ENCODE measurements around the gene CTU1.

The CTU1 gene

DNA sequence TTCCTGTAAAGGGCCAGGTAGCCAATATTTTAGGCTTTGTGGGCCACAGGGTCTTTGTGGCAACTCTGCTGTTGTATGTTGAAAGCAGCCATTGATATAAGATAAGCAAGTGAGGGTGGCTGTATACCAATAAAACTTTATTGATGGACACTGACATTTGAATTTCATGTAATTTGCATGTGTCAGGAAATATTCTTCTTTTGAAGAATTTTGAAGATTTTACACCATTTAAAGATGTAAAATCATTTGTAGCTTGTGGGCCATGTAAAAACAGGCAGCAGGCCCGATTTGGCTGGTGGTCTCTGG is 2.4 kb upstream of the CTU1 start:
- no peak for DNase-seq (ENCODE audit: low spot score in 2 of 2)
- Histone ChIP-seq H3K27me3 (ENCODE audit: low read depth) (peaks cover 20% of the 10 kb centered on the region), H3K9me3 (no peaks in the 10 kb centered on the region), H3K4me1 (peaks cover 9% of the 10 kb centered on the region), H3K36me3 (replicated peaks) (no peaks in the 10 kb centered on the region), H3K4me3 (no peak overlapping the region)
- in situ Hi-C loops (cut with MboI; ENCODE audit: low sequenced_read_pairs), result no loop called here

DNA sequence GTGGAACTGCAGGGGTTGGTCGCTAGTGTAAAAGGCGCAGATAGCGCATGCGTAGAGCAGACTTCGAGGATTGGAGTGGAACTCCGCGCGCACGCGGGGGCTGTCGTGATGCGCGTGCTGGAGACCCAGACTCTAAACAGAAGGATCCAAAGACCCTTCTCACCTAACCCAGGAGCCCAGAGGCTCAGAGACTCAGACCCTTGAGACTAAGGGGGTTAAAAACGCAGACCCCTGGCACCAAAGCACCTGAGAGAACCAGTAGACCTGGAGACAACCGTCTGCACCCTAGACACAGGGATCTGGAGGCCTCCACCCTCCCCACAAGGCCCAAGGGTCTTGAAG is 567 bp upstream of the CTU1 start:
- Histone ChIP-seq H3K36me3 (replicated peaks) (no peaks in the 10 kb centered on the region), H3K27me3 (ENCODE audit: low read depth) (peaks cover 16% of the 10 kb centered on the region), H3K4me1 (peaks cover 9% of the 10 kb centered on the region), H3K9me3 (no peaks in the 10 kb centered on the region), H3K4me3 (peak overlapping the region; percentile 86)
- no peak for DNase-seq (ENCODE audit: low spot score in 2 of 2)
- in situ Hi-C loops (cut with MboI; ENCODE audit: low sequenced_read_pairs), result no loop called here

DNA sequence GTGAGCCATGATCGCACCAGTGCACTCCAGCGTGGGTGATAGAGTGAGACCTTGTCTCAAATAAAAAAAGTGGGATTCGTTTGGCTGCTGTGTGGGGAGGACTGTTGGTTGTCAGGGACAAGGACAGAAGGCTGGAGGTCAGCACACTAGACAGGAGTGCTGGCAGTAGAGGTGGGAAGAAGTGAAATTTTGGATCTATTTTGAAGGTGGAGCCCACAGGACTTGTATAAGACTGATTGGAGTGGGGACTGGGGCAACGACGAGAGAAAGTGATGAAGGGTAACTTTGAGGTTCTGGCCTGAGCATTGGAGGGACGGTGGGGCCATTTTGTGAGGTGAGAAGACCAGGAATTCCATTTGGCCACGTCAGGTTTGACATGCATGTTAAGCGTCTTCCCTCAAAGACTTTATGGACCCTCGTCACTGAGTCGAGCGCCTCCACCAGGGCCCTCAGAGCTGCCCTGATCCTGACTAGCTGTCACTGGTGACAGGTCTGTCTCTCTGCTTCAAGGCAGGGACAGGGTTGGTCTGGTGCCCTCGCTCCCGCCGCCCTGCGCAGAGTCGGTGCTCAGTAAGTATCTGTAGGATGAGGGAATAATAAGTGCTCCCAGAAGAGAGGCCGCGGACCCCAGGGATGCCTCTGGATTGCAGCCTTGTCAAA is 673 bp downstream of the CTU1 start:
- Histone ChIP-seq H3K4me1 (peaks cover 9% of the 10 kb centered on the region), H3K27me3 (ENCODE audit: low read depth) (peaks cover 12% of the 10 kb centered on the region), H3K9me3 (no peaks in the 10 kb centered on the region), H3K36me3 (replicated peaks) (peaks cover 9% of the 10 kb centered on the region), H3K4me3 (peak overlapping the region; percentile 86)
- in situ Hi-C loops (cut with MboI; ENCODE audit: low sequenced_read_pairs), result no loop called here
- no peak for DNase-seq (ENCODE audit: low spot score in 2 of 2)

DNA sequence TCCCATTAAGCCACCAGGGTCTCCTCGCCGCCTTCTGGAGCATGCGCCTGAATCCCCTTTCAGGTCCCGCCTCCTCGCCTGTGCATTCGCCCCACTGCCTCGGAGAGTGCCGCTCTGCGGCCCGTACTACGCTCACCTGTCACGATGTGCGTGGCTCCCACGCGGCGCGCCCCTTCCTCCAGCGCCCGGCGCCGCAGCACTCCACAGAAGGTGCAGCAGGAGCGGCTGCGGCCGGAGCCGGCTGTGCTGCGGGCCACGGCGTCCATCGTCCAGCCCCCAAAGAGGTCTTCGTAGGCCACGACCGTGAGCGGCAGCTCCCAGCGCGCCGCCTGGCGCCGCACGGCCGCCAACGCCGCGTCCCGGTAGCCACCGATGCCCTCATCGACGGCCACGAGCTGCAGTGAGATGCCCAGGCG is 4.3 kb downstream of the CTU1 start:
- Histone ChIP-seq H3K9me3 (no peaks in the 10 kb centered on the region), H3K4me3 (no peak overlapping the region), H3K36me3 (replicated peaks) (peaks cover 19% of the 10 kb centered on the region), H3K27me3 (ENCODE audit: low read depth) (no peaks in the 10 kb centered on the region), H3K4me1 (peaks cover 9% of the 10 kb centered on the region)
- DNase-seq (ENCODE audit: low spot score in 2 of 2), result no peak
- in situ Hi-C loops (cut with MboI; ENCODE audit: low sequenced_read_pairs), result no loop called here

DNA sequence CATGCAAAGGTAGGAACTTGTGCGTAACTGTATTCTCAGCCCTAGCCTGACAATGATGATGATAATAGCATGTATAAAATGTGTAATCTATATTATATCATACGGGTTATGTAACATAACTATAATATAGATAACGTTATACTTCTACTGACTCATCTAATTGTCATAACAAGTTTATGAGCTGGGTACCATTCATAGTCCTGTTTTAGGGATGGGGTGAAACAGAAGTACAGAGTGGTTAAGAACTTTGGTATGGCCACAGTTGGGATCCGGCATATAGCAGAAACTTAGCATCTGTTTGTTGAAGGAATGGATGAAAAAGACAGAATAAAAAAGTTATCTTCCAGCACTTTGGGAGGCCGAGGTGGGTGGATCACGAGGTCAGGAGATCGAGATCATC is 5.2 kb downstream of the CTU1 start:
- H3K9me3 ChIP-seq, result no peaks in the 10 kb centered on the region
- DNase-seq (ENCODE audit: low spot score in 2 of 2), result no peak
- in situ Hi-C loops (cut with MboI; ENCODE audit: low sequenced_read_pairs), result no loop called here
- peaks cover 19% of the 10 kb centered on the region for H3K36me3 ChIP-seq (replicated peaks)
- H3K27me3 ChIP-seq (ENCODE audit: low read depth), result no peaks in the 10 kb centered on the region
- H3K4me1 ChIP-seq, result peaks cover 6% of the 10 kb centered on the region
- no peak overlapping the region for H3K4me3 ChIP-seq

DNA sequence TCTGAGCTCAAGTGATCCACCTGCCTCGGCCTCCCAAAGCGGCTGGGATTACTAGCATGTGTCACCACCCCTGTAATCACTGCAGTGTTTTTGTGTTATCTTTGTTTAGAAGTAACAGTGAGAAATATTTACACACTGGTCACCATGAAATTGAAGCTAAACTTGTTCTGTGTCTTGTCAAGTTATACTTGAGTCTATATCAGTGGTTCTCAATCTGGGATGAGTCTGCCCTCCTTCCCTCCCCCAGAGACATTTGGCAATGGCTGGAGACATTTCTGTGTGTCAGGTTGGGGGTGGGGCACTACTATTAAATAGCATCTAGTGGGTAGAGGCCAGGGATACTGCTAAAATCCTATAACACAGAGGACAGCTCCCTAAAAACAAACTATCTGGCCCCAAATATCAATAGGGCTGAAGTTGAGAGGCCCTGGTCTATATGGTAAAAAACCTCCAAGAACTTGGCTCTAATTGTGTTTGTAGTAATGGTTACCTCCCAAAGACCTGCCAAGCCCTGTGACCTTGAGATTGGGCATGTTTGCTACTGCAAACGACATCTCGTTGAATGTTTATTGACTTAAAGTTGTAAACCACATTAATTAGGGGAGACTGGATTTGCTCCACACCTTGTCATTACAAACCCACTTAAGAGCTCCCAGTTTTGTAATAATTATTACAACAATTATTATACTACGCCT is 6.9 kb downstream of the CTU1 start:
- in situ Hi-C loops (cut with MboI; ENCODE audit: low sequenced_read_pairs), result no loop called here
- Histone ChIP-seq H3K27me3 (ENCODE audit: low read depth) (no peaks in the 10 kb centered on the region), H3K4me1 (no peaks in the 10 kb centered on the region), H3K9me3 (no peaks in the 10 kb centered on the region), H3K36me3 (replicated peaks) (peaks cover 19% of the 10 kb centered on the region), H3K4me3 (no peak overlapping the region)
- DNase-seq (ENCODE audit: low spot score in 2 of 2), result no peak

DNA sequence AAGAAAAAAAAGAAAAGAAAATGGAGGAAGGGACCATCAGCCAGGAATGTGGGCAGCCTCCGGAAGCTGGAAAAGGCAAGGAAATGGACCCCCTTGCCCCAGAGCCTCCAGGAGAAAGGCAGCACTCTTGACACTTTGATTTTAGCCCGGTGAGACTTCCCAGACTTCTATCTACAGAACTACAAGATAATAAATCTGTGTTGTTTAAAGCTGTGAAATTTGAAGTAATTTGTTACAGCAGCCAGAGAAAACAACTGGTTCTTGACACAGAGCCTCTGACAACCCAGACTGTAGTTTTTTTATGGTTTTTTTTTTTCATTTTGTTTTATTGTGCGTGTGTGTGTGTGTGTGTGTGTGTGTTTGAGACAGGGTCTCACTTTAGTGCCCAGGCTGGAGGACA is 7.6 kb downstream of the CTU1 start:
- Histone ChIP-seq H3K27me3 (ENCODE audit: low read depth) (no peaks in the 10 kb centered on the region), H3K4me1 (no peaks in the 10 kb centered on the region), H3K4me3 (no peak overlapping the region), H3K36me3 (replicated peaks) (peaks cover 19% of the 10 kb centered on the region), H3K9me3 (no peaks in the 10 kb centered on the region)
- in situ Hi-C loops (cut with MboI; ENCODE audit: low sequenced_read_pairs), result no loop called here
- DNase-seq (ENCODE audit: low spot score in 2 of 2), result no peak

DNA sequence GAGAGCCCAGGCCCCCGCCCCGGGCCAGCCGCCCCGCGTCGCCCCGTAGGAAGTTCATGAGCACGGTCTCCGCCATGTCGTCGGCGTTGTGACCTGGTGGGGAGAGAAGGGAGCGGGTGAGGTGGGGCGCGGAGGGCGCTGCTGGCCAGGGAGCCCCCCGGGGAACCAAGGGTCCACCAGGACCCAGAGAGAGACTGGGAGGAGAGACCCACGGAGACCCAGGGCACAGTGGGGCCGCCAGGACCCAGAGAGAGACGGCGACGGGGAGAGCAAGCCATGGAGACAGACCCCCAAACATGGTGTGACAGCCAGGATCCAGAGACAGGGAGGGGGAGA is 9.2 kb downstream of the CTU1 start:
- Histone ChIP-seq H3K36me3 (replicated peaks) (peaks cover 19% of the 10 kb centered on the region), H3K9me3 (no peaks in the 10 kb centered on the region), H3K4me1 (no peaks in the 10 kb centered on the region), H3K27me3 (ENCODE audit: low read depth) (no peaks in the 10 kb centered on the region), H3K4me3 (no peak overlapping the region)
- in situ Hi-C loops (cut with MboI; ENCODE audit: low sequenced_read_pairs), result loop anchor here (10.0 kb wide), 1 partner anchor 174 kb away; no protein-coding TSS in a partner anchor
- no peak for DNase-seq (ENCODE audit: low spot score in 2 of 2)

DNA sequence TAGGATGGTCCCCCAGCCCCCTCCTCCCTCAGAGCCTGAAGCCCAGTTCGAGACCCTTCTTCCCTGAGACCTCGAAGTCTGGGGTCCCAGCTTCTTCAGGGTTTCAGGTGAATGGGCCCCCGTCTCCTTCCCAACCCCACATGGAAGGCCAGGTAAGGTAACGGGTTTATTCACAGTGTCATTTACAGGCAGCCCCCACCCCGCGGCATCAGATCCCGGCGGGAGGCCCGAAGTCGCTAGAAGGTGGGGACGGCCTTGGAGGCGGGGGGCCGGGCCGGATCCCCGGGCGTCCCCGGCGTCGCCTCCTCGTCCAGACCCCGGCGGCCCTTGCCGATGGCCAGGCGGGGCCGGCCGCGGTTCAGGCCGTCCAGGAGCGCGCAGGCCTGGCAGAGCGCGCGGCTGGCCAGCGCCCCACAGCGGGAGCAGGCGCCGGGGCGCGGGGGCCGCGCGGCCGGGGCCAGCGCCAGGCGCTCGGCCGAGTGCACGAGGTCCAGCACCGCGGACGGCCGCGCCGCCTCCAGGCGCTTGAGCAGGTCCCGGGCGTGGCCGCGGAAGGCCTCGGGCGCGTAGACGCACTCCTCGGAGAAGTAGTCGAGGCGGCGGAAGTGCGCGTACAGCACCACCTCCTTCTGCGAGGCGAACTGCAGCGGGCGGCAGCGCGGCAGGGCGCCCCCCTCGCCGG is 9.7 kb downstream of the CTU1 start:
- Histone ChIP-seq H3K36me3 (replicated peaks) (peaks cover 17% of the 10 kb centered on the region), H3K4me1 (no peaks in the 10 kb centered on the region), H3K4me3 (no peak overlapping the region), H3K27me3 (ENCODE audit: low read depth) (no peaks in the 10 kb centered on the region), H3K9me3 (no peaks in the 10 kb centered on the region)
- DNase-seq (ENCODE audit: low spot score in 2 of 2), result no peak
- in situ Hi-C loops (cut with MboI; ENCODE audit: low sequenced_read_pairs), result loop anchor here (10.0 kb wide), 1 partner anchor 174 kb away; no protein-coding TSS in a partner anchor

DNA sequence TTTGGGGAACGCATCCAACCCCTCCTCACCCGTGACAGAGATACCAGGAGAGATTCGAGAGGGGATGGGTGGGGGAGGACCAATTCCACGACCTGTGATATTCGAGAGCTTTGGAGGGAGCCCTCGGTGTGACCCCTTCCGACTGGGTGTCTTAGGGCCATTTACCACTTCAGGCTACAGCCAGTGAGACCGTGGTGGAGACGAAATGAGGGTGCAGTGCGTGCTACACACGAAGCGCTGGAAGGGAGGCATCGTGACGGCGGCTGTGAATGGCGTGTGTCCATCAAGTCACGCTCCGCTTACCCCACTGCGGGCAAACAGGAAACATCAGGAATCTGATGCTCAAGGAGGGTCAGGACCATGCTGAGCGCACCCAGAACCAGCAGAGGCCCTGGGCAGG is 10.4 kb downstream of the CTU1 start:
- H3K36me3 ChIP-seq (replicated peaks), result peaks cover 13% of the 10 kb centered on the region
- no peak overlapping the region for H3K4me3 ChIP-seq
- no peaks in the 10 kb centered on the region for H3K27me3 ChIP-seq (ENCODE audit: low read depth)
- H3K9me3 ChIP-seq, result no peaks in the 10 kb centered on the region
- in situ Hi-C loops (cut with MboI; ENCODE audit: low sequenced_read_pairs), result loop anchor here (10.0 kb wide), 1 partner anchor 173 kb away; no protein-coding TSS in a partner anchor
- DNase-seq (ENCODE audit: low spot score in 2 of 2), result no peak
- H3K4me1 ChIP-seq, result no peaks in the 10 kb centered on the region

DNA sequence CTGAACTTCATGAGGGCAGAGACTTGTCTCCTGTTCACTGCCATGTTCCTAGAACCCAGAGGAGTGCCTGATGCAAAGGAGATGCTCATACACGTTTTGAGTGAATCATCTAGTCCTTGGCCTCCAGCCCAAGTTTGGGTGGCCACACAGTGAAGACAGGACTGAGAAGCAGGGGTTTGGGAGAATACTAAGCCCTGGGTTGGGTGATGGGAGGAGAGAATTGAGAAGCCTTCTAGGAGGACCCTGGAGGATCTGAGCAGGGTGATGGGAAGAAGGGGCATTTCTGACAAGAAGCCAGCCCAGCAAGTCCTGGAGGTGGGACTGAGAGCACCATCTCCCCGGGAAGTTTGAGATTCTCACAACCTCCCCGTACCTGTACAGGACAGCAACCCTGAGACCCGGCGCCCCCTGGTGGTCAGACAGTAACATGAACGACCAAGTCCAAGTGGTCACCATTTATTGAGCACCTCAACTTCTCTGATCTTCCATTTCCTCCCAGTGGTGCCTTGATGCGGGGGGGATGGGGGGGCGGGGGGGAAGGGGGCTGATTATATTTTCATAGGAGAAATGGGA is 11.0 kb downstream of the CTU1 start:
- in situ Hi-C loops (cut with MboI; ENCODE audit: low sequenced_read_pairs), result loop anchor here (10.0 kb wide), 1 partner anchor 172 kb away; no protein-coding TSS in a partner anchor
- Histone ChIP-seq H3K9me3 (no peaks in the 10 kb centered on the region), H3K4me3 (no peak overlapping the region), H3K27me3 (ENCODE audit: low read depth) (no peaks in the 10 kb centered on the region), H3K4me1 (no peaks in the 10 kb centered on the region), H3K36me3 (replicated peaks) (peaks cover 8% of the 10 kb centered on the region; the same call in 1 of the 2 replicates)
- peak; percentile 48 to 85 for DNase-seq (ENCODE audit: low spot score in 2 of 2)

DNA sequence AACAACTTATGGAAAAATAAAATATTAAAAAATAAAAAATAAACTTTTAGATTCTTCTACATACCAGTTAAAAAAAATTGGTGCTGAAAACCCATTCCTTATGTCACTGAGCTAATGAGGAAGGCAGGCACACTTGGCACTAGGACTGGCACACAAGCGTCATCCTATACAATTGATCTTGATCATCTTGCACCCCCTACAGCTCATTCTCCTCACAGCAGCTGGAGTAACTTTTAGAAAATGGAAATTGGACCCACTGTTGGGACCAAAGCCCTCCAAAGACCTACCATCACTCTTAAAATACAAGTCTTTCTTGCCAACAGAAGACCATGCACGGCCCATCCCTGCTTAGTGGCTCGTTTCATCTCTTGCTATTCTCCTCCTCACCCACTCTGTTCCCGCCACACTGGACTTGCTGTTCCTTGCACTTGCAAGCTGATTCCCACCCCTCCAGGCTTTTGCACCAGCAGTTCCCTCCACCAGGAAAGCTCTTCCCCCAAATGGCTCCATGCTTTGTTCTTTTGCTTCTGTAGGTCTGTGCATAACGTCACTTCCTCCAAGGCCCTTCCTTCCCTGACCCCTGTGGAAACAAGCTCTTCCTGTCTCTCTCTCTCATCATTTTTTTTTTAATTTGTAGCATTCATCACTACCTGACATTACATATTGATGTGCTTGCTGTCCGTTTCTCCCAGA is 11.6 kb downstream of the CTU1 start:
- H3K4me3 ChIP-seq, result no peak overlapping the region
- H3K27me3 ChIP-seq (ENCODE audit: low read depth), result no peaks in the 10 kb centered on the region
- H3K36me3 ChIP-seq (replicated peaks), result peaks cover 1% of the 10 kb centered on the region; the same call in 1 of the 2 replicates
- no peaks in the 10 kb centered on the region for H3K9me3 ChIP-seq
- in situ Hi-C loops (cut with MboI; ENCODE audit: low sequenced_read_pairs), result loop anchor here (10.0 kb wide), 1 partner anchor 172 kb away; no protein-coding TSS in a partner anchor
- no peak for DNase-seq (ENCODE audit: low spot score in 2 of 2)
- no peaks in the 10 kb centered on the region for H3K4me1 ChIP-seq

DNA sequence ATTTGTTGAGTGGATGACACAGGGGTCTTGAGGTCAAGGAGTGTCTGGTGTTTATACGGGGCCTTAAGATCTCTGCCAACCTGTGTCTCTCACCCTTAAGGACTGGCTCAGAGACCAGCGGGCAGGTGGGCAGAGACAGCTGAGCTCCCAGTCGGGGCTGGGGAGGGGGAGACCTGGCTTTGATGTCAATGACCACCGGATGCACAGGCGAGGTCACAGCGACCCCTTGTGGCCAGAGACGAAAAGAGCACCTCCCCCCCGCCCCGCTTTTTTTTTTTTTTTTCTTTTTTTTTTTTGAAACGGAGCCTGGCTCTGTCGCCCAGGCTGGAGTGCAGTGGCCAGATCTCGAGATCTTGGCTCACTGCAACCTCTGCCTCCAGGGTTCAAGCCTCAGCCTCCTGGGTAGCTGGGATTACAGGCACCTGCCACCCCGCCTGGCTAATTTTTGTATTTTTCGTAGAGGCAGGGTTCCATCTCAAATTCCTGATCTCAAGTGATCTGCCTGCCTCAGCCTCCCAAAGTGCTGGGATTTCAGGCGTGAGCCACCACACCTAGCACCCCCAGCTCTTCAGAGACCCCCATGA is 13.4 kb downstream of the CTU1 start:
- no peaks in the 10 kb centered on the region for H3K4me1 ChIP-seq
- no peaks in the 10 kb centered on the region for H3K27me3 ChIP-seq (ENCODE audit: low read depth)
- no peak overlapping the region for H3K4me3 ChIP-seq
- peak in 1 of 2 experiments; percentile 72 for DNase-seq (ENCODE audit: low spot score in 2 of 2)
- H3K9me3 ChIP-seq, result no peaks in the 10 kb centered on the region
- in situ Hi-C loops (cut with MboI; ENCODE audit: low sequenced_read_pairs), result loop anchor here (5.0 to 10.0 kb wide), 2 partner anchors 72 to 170 kb away; no protein-coding TSS in a partner anchor
- no peaks in the 10 kb centered on the region; the same call in 1 of the 2 replicates for H3K36me3 ChIP-seq (replicated peaks)

All from HAP-1 (cell line).